ENCODE measurements around the gene XPNPEP2.

DNA sequence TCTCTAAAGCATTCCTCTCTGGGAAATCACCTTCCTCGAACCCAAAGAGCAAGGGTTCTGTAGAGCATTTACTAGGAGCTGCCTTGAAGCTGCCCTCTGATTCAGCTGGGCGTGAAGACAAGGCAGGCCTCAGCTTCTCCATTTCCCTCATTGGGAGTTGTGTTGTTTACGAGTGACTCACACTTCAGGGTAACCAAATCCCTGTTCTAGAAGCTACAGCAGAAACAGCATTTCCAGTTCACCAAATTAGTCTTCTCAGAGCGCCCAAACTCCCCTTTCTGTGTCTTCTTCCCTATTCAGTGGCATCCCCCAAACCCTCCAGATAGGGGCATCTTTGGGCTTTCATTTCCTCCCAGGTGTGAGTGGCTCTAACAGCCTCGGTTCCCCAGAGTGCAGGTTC is 863 bp upstream of the XPNPEP2 start:
- TF ChIP-seq, protein P1, sequence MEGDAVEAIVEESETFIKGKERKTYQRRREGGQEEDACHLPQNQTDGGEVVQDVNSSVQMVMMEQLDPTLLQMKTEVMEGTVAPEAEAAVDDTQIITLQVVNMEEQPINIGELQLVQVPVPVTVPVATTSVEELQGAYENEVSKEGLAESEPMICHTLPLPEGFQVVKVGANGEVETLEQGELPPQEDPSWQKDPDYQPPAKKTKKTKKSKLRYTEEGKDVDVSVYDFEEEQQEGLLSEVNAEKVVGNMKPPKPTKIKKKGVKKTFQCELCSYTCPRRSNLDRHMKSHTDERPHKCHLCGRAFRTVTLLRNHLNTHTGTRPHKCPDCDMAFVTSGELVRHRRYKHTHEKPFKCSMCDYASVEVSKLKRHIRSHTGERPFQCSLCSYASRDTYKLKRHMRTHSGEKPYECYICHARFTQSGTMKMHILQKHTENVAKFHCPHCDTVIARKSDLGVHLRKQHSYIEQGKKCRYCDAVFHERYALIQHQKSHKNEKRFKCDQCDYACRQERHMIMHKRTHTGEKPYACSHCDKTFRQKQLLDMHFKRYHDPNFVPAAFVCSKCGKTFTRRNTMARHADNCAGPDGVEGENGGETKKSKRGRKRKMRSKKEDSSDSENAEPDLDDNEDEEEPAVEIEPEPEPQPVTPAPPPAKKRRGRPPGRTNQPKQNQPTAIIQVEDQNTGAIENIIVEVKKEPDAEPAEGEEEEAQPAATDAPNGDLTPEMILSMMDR (IDR thresholded peaks at IDR 0.05) = no peak
- no peak for TF ChIP-seq ZFX (IDR thresholded peaks at IDR 0.05; ENCODE audit: borderline replicate concordance)
